K562 (cell line): ENCODE data around the gene GRB2. TPM values are rescaled to one million over a fixed set of nuclear protein-coding genes. Genes with fewer than 3 reads are reported as not detected.
A peak's percentile ranks its signal among the peaks of the same experiment; 100 is the strongest.

Source experiments
- ARID1B ChIP-seq: fragments of 450-650 bp; IDR thresholded peaks from 2 replicates; pipeline ENCODE4 v1.6.1; 2016; ENCODE audit warnings: antibody characterized with exemption, mild to moderate bottlenecking, inconsistent platforms
- FOS ChIP-seq: IDR thresholded peaks from 3 replicates; pipeline ENCODE4 v1.6.1; 2011; ENCODE audit not compliant: insufficient read length; ENCODE audit errors: extremely low read depth
- GABPB2 ChIP-seq: fragments of 250-450 bp; sonication (Bioruptor Pico); conservative IDR thresholded peaks from 2 replicates; pipeline ENCODE4 v1.5.1; 2021; ENCODE audit warnings: mild to moderate bottlenecking
- HMGN3 ChIP-seq: IDR thresholded peaks from 2 replicates; pipeline ENCODE4 v1.6.1; 2011; ENCODE audit warnings: borderline replicate concordance, low read depth, mild to moderate bottlenecking, mixed read lengths, low read length; ENCODE audit not compliant: insufficient read length; ENCODE audit errors: extremely low read depth
- MEF2A ChIP-seq: IDR thresholded peaks from 2 replicates; pipeline ENCODE4 v1.6.1; 2011; ENCODE audit warnings: low read depth, mild to moderate bottlenecking, low read length, moderate library complexity; ENCODE audit not compliant: control insufficient read depth
- MTF1 ChIP-seq: fragments of 250-450 bp; sonication (Bioruptor Pico); IDR thresholded peaks from 2 replicates; pipeline ENCODE4 v1.9.0; 2021; ENCODE audit warnings: moderate library complexity, mild to moderate bottlenecking, inconsistent platforms, borderline replicate concordance
- PHF21A ChIP-seq: fragments of 450-650 bp; IDR thresholded peaks from 2 replicates; pipeline ENCODE4 v1.6.1; 2017; ENCODE audit warnings: low read depth, borderline replicate concordance
- SOX6 ChIP-seq: fragments of 450-650 bp; IDR thresholded peaks from 2 replicates; pipeline ENCODE4 v1.6.1; 2014; ENCODE audit warnings: mild to moderate bottlenecking
- ZEB2 ChIP-seq: fragments of 450-650 bp; IDR thresholded peaks from 2 replicates; pipeline ENCODE4 v1.6.1; 2016
- ZFP30 ChIP-seq: fragments of 250-450 bp; sonication (Bioruptor Pico); IDR thresholded peaks from 2 replicates; pipeline ENCODE4 v1.8.0; 2022; ENCODE audit warnings: moderate library complexity, mild to moderate bottlenecking, inconsistent platforms, borderline replicate concordance
- ZNF23 ChIP-seq: fragments of 250-450 bp; sonication (Bioruptor Pico); IDR thresholded peaks from 2 replicates; pipeline ENCODE4 v1.4.0; 2020; ENCODE audit warnings: mild to moderate bottlenecking
- ZNF263 ChIP-seq: sonication (generic); formaldehyde crosslinking; IDR thresholded peaks from 2 replicates; pipeline ENCODE4 v1.8.0; 2022; ENCODE audit warnings: mild to moderate bottlenecking, missing genetic modification reagents, borderline replicate concordance
- ZNF318 ChIP-seq, 2 experiments: fragments of 450-650 bp; IDR thresholded peaks; 2 replicates each; pipeline ENCODE4 v1.6.1; 2016; ENCODE audit warnings: mild to moderate bottlenecking in 2 of 2, borderline replicate concordance in 1 of 2, low read depth in 1 of 2, moderate library complexity in 1 of 2
- ZNF41 ChIP-seq: fragments of 250-450 bp; sonication (Bioruptor Pico); conservative IDR thresholded peaks from 2 replicates; pipeline ENCODE4 v1.4.0; 2020; ENCODE audit warnings: mild to moderate bottlenecking
- ZNF518B ChIP-seq: fragments of 250-450 bp; sonication (Bioruptor Pico); IDR thresholded peaks from 2 replicates; pipeline ENCODE4 v1.5.0; 2021; ENCODE audit warnings: mild to moderate bottlenecking, moderate library complexity
- ZNF764 ChIP-seq: fragments of 250-450 bp; sonication (Bioruptor Pico); IDR thresholded peaks from 2 replicates; pipeline ENCODE4 v1.4.0; 2020; ENCODE audit warnings: low read depth, mild to moderate bottlenecking, moderate library complexity
- ZZZ3 ChIP-seq: fragments of 450-650 bp; IDR thresholded peaks from 2 replicates; pipeline ENCODE4 v1.6.1; 2016; ENCODE audit warnings: antibody characterized with exemption, mild to moderate bottlenecking, moderate library complexity
- polyA plus RNA-seq, 8 experiments: library from polyadenylated mRNA; depleted of rRNA in 4 of 8; stranded (reverse) in 5 of 8; unstranded in 3 of 8; fragments of >200 nt; fragmentation: Nextera tagmentation in 2 of 8; fragmentation: Illumina TruSeq in 1 of 8; extraction: Ambion mirVana in 2 of 8; extraction: Trizol in 1 of 8; gene quantifications; 2 replicates each; pipeline versions ENCODE4 v1.2.1 to v1.2.3, GENCODE V29; 2011 to 2014; ENCODE audit warnings: inconsistent platforms in 1 of 8, missing spikeins in 1 of 8
- total RNA-seq, 7 experiments: library from RNA; depleted of rRNA in 6 of 7; stranded (reverse); fragments of >200 nt in 6 of 7; fragmentation: Illumina TruSeq in 2 of 7; extraction: Trizol in 2 of 7; gene quantifications; 2 replicates each; pipeline versions ENCODE4 v1.2.1 to v1.2.3, GENCODE V29; 2011 to 2021; ENCODE audit warnings: low replicate concordance in 1 of 7

Gene GRB2
- total and polyA plus RNA-seq, 9 of the 15 experiments (the other 6 are each of a cell fraction or from before 2014, with no cell fraction given) = 57.2 to 136 (median 84.8) TPM

DNA sequence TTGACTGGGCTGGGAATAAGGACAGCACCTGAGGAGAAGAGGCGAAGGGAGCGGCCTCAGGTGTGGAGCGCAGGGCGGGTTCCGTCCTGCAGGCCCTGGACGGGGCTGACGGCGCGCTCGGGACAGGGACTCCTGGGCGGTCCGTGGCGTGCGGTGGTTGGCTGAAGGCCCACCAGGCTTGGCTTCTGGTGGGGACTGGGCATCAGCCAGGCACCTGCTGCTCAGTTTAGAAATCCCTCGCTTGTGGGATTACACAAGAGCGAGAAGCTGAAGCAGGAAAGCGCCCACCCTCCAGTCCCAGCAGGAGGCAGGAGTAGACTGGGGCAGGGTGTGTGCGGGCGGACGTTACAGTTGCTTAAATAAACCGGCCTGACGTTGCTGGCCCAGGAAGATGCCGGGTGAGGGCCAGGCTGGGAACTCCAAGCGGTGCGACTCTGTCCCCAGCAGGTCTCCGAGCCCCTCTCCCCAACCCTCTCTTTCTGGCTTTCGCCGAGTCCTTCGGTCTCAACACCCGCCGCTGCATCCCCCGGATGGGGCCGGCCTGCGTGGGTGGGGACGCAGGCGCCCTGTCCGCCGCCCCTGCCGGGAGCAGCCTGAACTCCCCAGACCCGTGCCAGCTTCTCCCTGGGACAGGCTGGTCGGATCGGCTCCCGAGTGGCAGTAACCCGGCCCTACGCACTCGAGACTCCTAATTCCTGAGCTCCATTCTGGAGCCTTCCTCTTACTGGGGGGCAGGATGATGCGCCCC lies 135.1 kb downstream of the GRB2 start (continued):
- TF ChIP-seq ZNF518B (CRISPR knock-in tag) (no peak), SOX6 (no peak), MTF1 (CRISPR knock-in tag) (no peak), ZFP30 (no peak), PHF21A (peak; percentile 23; the same call in 1 of the 2 replicates), ZEB2 (no peak), MEF2A (no peak), ZNF263 (peak; percentile 14; the same call in 1 of the 2 replicates), ZNF23 (CRISPR knock-in tag) (no peak), ARID1B (no peak; the same call in 1 of the 2 replicates), ZNF41 (no peak), ZZZ3 (no peak), ZNF764 (CRISPR knock-in tag) (peak; percentile 67; the same call in 1 of the 2 replicates), FOS (no peak), GABPB2 (CRISPR knock-in tag) (no peak), ZNF318 (IDR thresholded peaks at IDR 0.05; ENCODE audit: borderline replicate concordance in 1 of 2, low read depth in 1 of 2) (no peak), HMGN3 (no peak)
